ENCODE measurements around the gene ACADVL.

DNA sequence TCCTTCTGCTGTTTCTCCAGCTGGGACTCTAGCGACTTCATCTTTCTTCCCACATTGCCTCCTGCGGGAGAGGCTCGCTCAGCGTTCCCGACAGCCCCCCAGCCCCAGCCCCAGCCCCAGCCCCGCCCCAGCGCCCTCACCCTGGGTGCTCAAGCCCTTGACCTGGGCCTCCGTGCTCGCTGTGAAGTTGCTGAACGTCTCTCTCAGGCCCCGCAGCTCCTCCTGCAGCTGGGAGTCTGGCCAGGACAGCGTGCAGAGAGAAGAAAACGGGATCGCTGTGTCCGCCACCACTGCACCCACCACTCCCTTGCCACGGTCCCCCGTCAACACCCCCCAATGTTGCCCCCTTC is 42.9 kb upstream of the ACADVL start:
- TF ChIP-seq POLR2A (IDR thresholded peaks at IDR 0.05; ENCODE audit: low read depth, low read length) (no peak), MXI1 (IDR thresholded peaks at IDR 0.05; ENCODE audit: borderline replicate concordance, low read depth, low read length) (no peak), USF2 (IDR thresholded peaks at IDR 0.05; ENCODE audit: low read depth, low read length) (no peak), BHLHE40 (IDR thresholded peaks at IDR 0.05; ENCODE audit: low read depth, low read length) (no peak), MAFK (IDR thresholded peaks at IDR 0.05; ENCODE audit: low read depth, low read length) (no peak), NFE2L2 (IDR thresholded peaks at IDR 0.05; ENCODE audit: low read depth, low read length) (no peak), RAD21 (IDR thresholded peaks at IDR 0.05; ENCODE audit: low read length) (no peak), RCOR1 (IDR thresholded peaks at IDR 0.05; ENCODE audit: insufficient replicate concordance, low read length) (no peak), RFX5 (IDR thresholded peaks at IDR 0.05; ENCODE audit: low read depth, low read length) (no peak)
- TF ChIP-seq, protein P1, sequence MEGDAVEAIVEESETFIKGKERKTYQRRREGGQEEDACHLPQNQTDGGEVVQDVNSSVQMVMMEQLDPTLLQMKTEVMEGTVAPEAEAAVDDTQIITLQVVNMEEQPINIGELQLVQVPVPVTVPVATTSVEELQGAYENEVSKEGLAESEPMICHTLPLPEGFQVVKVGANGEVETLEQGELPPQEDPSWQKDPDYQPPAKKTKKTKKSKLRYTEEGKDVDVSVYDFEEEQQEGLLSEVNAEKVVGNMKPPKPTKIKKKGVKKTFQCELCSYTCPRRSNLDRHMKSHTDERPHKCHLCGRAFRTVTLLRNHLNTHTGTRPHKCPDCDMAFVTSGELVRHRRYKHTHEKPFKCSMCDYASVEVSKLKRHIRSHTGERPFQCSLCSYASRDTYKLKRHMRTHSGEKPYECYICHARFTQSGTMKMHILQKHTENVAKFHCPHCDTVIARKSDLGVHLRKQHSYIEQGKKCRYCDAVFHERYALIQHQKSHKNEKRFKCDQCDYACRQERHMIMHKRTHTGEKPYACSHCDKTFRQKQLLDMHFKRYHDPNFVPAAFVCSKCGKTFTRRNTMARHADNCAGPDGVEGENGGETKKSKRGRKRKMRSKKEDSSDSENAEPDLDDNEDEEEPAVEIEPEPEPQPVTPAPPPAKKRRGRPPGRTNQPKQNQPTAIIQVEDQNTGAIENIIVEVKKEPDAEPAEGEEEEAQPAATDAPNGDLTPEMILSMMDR (conservative IDR thresholded peaks at IDR 0.05; ENCODE audit: low read depth, low read length): no peak
- TF ChIP-seq, protein P2, sequence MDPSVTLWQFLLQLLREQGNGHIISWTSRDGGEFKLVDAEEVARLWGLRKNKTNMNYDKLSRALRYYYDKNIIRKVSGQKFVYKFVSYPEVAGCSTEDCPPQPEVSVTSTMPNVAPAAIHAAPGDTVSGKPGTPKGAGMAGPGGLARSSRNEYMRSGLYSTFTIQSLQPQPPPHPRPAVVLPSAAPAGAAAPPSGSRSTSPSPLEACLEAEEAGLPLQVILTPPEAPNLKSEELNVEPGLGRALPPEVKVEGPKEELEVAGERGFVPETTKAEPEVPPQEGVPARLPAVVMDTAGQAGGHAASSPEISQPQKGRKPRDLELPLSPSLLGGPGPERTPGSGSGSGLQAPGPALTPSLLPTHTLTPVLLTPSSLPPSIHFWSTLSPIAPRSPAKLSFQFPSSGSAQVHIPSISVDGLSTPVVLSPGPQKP (IDR thresholded peaks at IDR 0.05; ENCODE audit: borderline replicate concordance, low read depth, low read length): no peak

Data from IMR-90 (cell line).